Parathyroid adenoma (tissue), 2 donors: ENCODE data around the gene MSMP.

ENCODE experiments used
- H2AFZ ChIP-seq: fragments of 300-600 bp; sonication (generic); one replicate; pipeline ENCODE4 v1.7.0; 2017; ENCODE audit warnings: antibody characterized with exemption, mild to moderate bottlenecking
- H3K27ac ChIP-seq: fragments of 300-600 bp; sonication (generic); one replicate; pipeline ENCODE4 v1.7.0; 2017
- H3K27me3 ChIP-seq: fragments of 300-600 bp; sonication (generic); one replicate; pipeline ENCODE4 v1.7.0; 2017; ENCODE audit warnings: low read length; ENCODE audit not compliant: control insufficient read depth, insufficient read depth
- H3K36me3 ChIP-seq: fragments of 300-600 bp; sonication (generic); one replicate; pipeline ENCODE4 v1.7.0; 2017; ENCODE audit warnings: low read length; ENCODE audit not compliant: control insufficient read depth, insufficient read depth
- H3K4me1 ChIP-seq: fragments of 300-600 bp; sonication (generic); one replicate; pipeline ENCODE4 v1.7.0; 2017; ENCODE audit warnings: control low read depth
- H3K4me2 ChIP-seq: fragments of 300-600 bp; sonication (generic); one replicate; pipeline ENCODE4 v1.7.0; 2017; ENCODE audit warnings: low read length
- H3K4me3 ChIP-seq: fragments of 300-600 bp; sonication (generic); one replicate; pipeline ENCODE4 v1.7.0; 2017; ENCODE audit warnings: low read depth, low read length
- H3K79me2 ChIP-seq: fragments of 300-600 bp; sonication (generic); one replicate; pipeline ENCODE4 v1.7.0; 2017; ENCODE audit warnings: control low read depth
- H3K9ac ChIP-seq: fragments of 300-600 bp; sonication (generic); one replicate; pipeline ENCODE4 v1.7.0; 2017; ENCODE audit warnings: mild to moderate bottlenecking
- H3K9me3 ChIP-seq: fragments of 300-600 bp; sonication (generic); one replicate; pipeline ENCODE4 v1.7.0; 2017; ENCODE audit warnings: low read length; ENCODE audit not compliant: control insufficient read depth
- CTCF ChIP-seq: fragments of 300-600 bp; sonication (generic); IDR thresholded peaks from one replicate; pipeline ENCODE4 v1.7.0; 2017; ENCODE audit warnings: antibody characterized with exemption, mild to moderate bottlenecking
- donor health status: primary hyperparathyroidism.

The MSMP gene

DNA sequence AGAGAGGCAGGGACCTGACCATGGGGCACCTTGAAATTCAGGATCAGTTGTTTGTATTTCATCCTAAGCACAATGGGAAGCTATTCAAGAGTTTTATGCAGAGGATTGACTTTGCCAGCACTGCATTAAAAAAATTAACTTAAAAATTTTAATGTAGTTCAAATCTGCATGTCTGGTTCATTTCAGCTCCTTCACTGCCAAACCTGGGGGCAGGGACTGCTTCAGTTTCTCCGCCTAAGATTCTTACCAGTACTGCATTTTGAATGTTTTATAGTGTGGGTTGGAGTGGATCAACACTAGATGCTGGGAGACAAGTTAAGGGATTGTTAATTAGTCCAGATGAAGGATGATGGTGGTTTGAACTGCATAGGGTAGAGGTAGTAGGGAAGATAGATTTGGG is 15.7 kb upstream of the MSMP start:
- Histone ChIP-seq H3K27me3 (no peaks in the 10 kb centered on the region), H3K4me1 (peaks cover 2% of the 10 kb centered on the region), H3K79me2 (peaks cover 16% of the 10 kb centered on the region), H3K36me3 (no peaks in the 10 kb centered on the region), H3K9ac (no peak overlapping the region), H2AFZ (no peak overlapping the region), H3K4me3 (no peak overlapping the region), H3K9me3 (no peaks in the 10 kb centered on the region), H3K27ac (no peak overlapping the region), H3K4me2 (no peak overlapping the region)
- no peak for TF ChIP-seq CTCF

GRCh38 chr9:35767458-35767857 is 13.4 kb upstream of the MSMP start:
- Histone ChIP-seq H3K4me2 (no peak overlapping the region), H3K9me3 (no peaks in the 10 kb centered on the region), H3K79me2 (peaks cover 16% of the 10 kb centered on the region), H2AFZ (no peak overlapping the region), H3K4me1 (peaks cover 2% of the 10 kb centered on the region), H3K36me3 (no peaks in the 10 kb centered on the region), H3K4me3 (no peak overlapping the region), H3K27me3 (no peaks in the 10 kb centered on the region), H3K9ac (no peak overlapping the region), H3K27ac (no peak overlapping the region)
- TF ChIP-seq CTCF, result no peak

- Histone ChIP-seq H3K36me3 (no peaks in the 10 kb centered on the region), H3K27ac (no peak overlapping the region), H2AFZ (no peak overlapping the region), H3K79me2 (peaks cover 16% of the 10 kb centered on the region), H3K4me1 (peaks cover 2% of the 10 kb centered on the region), H3K4me3 (no peak overlapping the region), H3K27me3 (no peaks in the 10 kb centered on the region), H3K4me2 (no peak overlapping the region), H3K9me3 (no peaks in the 10 kb centered on the region), H3K9ac (no peak overlapping the region)
- TF ChIP-seq CTCF, result no peak
These were observed 12.9 kb upstream of the MSMP start for GRCh38 chr9:35766997-35767396.

DNA sequence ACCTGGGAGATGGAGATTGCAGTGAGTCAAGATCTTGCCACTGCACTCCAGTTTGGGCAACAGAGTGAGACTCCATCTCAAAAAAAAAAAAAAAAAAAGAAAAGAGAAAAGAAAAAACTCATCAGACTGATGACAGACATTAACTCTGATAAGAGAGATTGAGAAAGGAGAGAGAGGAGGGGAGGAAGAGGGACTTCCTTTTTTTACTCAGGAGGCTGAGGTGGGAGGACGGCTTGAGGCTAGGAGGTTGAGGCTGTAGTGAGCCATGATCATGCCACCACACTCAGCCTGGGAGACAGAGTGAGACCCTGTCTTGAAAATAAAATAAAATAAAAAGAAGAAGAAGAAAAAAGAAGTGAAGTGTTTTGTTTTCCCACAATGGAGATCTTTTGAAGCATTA is 9.7 kb upstream of the MSMP start:
- no peaks in the 10 kb centered on the region for H3K36me3 ChIP-seq
- no peak overlapping the region for H3K27ac ChIP-seq
- H3K4me2 ChIP-seq, result no peak overlapping the region
- H3K79me2 ChIP-seq, result peaks cover 10% of the 10 kb centered on the region
- no peak overlapping the region for H3K9ac ChIP-seq
- no peak overlapping the region for H2AFZ ChIP-seq
- TF ChIP-seq CTCF, result no peak
- H3K4me3 ChIP-seq, result no peak overlapping the region
- H3K4me1 ChIP-seq, result no peaks in the 10 kb centered on the region
- H3K27me3 ChIP-seq, result no peaks in the 10 kb centered on the region
- H3K9me3 ChIP-seq, result no peaks in the 10 kb centered on the region

- Histone ChIP-seq H3K36me3 (no peaks in the 10 kb centered on the region), H3K4me3 (no peak overlapping the region), H2AFZ (no peak overlapping the region), H3K4me2 (no peak overlapping the region), H3K9me3 (no peaks in the 10 kb centered on the region), H3K9ac (no peak overlapping the region), H3K27ac (no peak overlapping the region), H3K79me2 (peaks cover 3% of the 10 kb centered on the region), H3K4me1 (no peaks in the 10 kb centered on the region), H3K27me3 (no peaks in the 10 kb centered on the region)
- TF ChIP-seq CTCF, result no peak
These were observed 9.1 kb upstream of the MSMP start for GRCh38 chr9:35763181-35763580.
